Retinal pigment epithelial cell (primary cell): ENCODE measurements around the gene CNTNAP4.

Experiments
- DNase-seq: peaks from one replicate; pipeline ENCODE4 v3.0.0-alpha.2; 2010; ENCODE audit warnings: low read depth
- H3K4me3 ChIP-seq: 2 replicates; pipeline ENCODE4 v1.5.1; 2011; ENCODE audit warnings: mild to moderate bottlenecking, low read length, control low read depth, moderate library complexity
- TF ChIP-seq, protein P1 (sequence below): conservative IDR thresholded peaks from 2 replicates; pipeline ENCODE4 v1.5.1; 2011; ENCODE audit warnings: low read depth, low read length, control low read depth, inconsistent platforms

Gene CNTNAP4

DNA sequence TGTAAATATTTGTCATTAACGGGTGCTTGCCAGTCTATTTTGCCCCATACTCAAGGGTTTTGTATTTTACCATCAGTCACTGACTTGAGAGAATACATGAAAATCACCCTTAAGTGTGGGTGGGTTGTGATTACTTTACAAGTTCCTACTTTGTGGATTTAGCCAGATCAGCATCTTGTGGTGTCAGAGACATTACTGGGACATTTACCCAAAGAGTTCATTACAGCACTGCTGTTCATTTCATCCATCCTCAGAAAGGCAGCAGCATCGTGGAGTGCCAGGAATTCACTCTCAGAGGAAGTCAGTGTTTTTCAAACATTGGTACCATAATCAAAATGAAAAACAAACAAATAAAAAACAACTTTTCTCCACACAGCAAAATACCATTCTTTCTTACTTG is 110.8 kb downstream of the CNTNAP4 start:
- no peak for DNase-seq
- no peak overlapping the region for H3K4me3 ChIP-seq
- TF ChIP-seq, protein P1, sequence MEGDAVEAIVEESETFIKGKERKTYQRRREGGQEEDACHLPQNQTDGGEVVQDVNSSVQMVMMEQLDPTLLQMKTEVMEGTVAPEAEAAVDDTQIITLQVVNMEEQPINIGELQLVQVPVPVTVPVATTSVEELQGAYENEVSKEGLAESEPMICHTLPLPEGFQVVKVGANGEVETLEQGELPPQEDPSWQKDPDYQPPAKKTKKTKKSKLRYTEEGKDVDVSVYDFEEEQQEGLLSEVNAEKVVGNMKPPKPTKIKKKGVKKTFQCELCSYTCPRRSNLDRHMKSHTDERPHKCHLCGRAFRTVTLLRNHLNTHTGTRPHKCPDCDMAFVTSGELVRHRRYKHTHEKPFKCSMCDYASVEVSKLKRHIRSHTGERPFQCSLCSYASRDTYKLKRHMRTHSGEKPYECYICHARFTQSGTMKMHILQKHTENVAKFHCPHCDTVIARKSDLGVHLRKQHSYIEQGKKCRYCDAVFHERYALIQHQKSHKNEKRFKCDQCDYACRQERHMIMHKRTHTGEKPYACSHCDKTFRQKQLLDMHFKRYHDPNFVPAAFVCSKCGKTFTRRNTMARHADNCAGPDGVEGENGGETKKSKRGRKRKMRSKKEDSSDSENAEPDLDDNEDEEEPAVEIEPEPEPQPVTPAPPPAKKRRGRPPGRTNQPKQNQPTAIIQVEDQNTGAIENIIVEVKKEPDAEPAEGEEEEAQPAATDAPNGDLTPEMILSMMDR, result no peak

GRCh38 chr16:76389126-76389525 is 111.9 kb downstream of the CNTNAP4 start:
- TF ChIP-seq, protein P1, result no peak
- H3K4me3 ChIP-seq, result no peak overlapping the region
- DNase-seq, result no peak

DNA sequence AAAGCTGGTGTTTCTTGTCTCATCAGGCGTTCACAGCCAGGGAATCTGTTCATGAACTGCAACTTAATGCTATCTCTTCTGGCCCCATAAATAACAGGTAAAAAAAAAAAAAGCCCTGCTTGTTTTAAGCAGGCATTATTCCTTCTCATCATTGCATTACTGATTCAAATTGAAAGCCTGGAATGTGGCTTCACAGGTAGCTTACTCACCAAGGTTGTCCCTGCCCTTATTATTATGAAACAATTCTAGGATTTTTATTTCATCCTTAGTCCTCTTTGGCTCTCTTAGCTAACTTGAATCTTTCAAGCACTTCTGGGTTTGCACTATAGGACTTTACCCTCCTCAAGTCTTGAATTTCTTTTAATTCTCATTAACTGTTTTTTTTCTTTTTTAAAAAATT is 113.3 kb downstream of the CNTNAP4 start:
- H3K4me3 ChIP-seq, result no peak overlapping the region
- TF ChIP-seq, protein P1, result no peak
- DNase-seq, result no peak

DNA sequence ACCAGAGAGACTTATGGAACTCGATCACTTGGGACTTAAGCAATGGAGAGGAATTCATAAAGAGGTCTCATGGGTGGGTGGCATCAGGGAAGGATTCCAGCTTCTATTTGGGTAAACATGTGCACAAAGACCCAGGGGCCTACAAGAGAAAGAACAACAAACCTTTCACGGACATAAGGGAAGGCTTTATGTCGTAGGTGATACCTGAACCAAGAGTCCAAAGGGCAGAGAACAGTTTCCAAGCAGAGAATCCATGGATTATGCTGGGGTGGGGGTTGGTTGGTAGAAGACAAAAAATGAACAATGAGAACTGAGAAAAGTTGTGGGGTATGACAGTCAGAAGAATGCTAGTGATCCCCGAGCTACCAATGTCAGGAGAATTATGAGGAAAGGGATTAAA is 119.8 kb downstream of the CNTNAP4 start:
- TF ChIP-seq, protein P1, result no peak
- DNase-seq, result no peak
- H3K4me3 ChIP-seq, result no peak overlapping the region

GRCh38 chr16:76409706-76410105 is 132.5 kb downstream of the CNTNAP4 start:
- DNase-seq, result no peak
- TF ChIP-seq, protein P1, result no peak
- H3K4me3 ChIP-seq, result no peak overlapping the region

DNA sequence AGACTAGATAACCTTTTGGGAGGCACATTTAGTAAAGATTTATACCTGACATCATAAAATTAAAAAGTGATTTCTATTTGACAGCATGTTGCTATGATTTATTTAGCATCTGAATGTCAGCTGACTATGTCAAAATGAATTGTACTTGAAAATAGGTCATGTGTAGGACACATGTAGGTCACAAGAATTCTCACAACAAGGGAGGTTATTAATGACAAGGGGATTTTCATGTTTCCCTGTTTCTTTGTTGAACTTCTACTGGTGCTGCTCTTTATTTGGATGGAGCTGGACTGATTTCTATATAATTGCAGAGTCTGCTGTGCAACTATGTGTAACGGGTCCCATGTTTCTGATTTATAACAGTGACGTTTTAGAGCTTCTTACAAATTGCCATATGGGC is 144.4 kb downstream of the CNTNAP4 start:
- no peak for DNase-seq
- TF ChIP-seq, protein P1, result no peak
- no peak overlapping the region for H3K4me3 ChIP-seq

- H3K4me3 ChIP-seq, result no peak overlapping the region
- TF ChIP-seq, protein P1, result no peak
- no peak for DNase-seq
Observed at GRCh38 chr16:76428858-76429257, 151.7 kb downstream of the CNTNAP4 start.
